NB4 (cell line): Measurements from ENCODE around the gene COL24A1.

Source experiments
- DNase-seq: peaks from one replicate; pipeline ENCODE4 v3.0.0; 2010; ENCODE audit warnings: low read depth
- H3K4me3 ChIP-seq: one replicate; pipeline ENCODE4 v1.5.1; 2011; ENCODE audit warnings: mild to moderate bottlenecking, low read depth, low read length, moderate library complexity
- MAX ChIP-seq: IDR thresholded peaks from 2 replicates; pipeline ENCODE4 v1.6.1; 2011; ENCODE audit warnings: low read depth, low read length
- MYC ChIP-seq: IDR thresholded peaks from 2 replicates; pipeline ENCODE4 v1.6.1; 2011; ENCODE audit warnings: low read depth, low read length
- POLR2A ChIP-seq: IDR thresholded peaks from 2 replicates; pipeline ENCODE4 v1.6.1; 2011; ENCODE audit warnings: mild to moderate bottlenecking; ENCODE audit not compliant: insufficient read length; ENCODE audit errors: extremely low read depth
- TF ChIP-seq, protein P1 (sequence below): IDR thresholded peaks from one replicate; pipeline ENCODE4 v1.5.1; 2012; ENCODE audit warnings: low read depth, low read length

COL24A1 gene

GRCh38 chr1:86183810-86184209 is 27.2 kb upstream of the COL24A1 start:
- no peak for DNase-seq
- TF ChIP-seq MYC (no peak), POLR2A (no peak), MAX (no peak)
- TF ChIP-seq, protein P1, sequence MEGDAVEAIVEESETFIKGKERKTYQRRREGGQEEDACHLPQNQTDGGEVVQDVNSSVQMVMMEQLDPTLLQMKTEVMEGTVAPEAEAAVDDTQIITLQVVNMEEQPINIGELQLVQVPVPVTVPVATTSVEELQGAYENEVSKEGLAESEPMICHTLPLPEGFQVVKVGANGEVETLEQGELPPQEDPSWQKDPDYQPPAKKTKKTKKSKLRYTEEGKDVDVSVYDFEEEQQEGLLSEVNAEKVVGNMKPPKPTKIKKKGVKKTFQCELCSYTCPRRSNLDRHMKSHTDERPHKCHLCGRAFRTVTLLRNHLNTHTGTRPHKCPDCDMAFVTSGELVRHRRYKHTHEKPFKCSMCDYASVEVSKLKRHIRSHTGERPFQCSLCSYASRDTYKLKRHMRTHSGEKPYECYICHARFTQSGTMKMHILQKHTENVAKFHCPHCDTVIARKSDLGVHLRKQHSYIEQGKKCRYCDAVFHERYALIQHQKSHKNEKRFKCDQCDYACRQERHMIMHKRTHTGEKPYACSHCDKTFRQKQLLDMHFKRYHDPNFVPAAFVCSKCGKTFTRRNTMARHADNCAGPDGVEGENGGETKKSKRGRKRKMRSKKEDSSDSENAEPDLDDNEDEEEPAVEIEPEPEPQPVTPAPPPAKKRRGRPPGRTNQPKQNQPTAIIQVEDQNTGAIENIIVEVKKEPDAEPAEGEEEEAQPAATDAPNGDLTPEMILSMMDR: no peak
- no peak overlapping the region for H3K4me3 ChIP-seq

GRCh38 chr1:86176226-86176625 is 19.7 kb upstream of the COL24A1 start:
- no peak for TF ChIP-seq MAX
- no peak for TF ChIP-seq POLR2A
- TF ChIP-seq MYC: no peak
- TF ChIP-seq, protein P1: no peak
- DNase-seq: no peak
- H3K4me3 ChIP-seq: no peak overlapping the region

DNA sequence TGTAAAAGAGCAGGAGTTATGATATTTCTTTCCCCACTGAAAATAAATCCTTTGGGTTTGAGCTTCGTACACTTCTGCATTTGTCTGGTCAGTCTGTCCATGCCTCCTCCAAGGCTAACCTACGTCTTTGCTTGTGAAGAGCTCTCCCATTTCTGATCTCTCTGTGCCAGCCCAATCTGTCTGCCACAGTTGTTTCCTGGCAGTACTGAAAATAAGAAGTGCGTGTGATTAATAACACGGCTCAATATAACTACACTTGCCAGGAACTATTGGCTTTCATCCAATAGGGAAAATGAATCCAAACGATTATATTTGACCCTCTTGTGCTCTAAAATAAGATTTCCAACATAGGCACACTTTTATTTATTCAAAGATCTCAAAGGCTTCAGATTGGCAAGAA is 19.2 kb upstream of the COL24A1 start:
- no peak for DNase-seq
- H3K4me3 ChIP-seq: no peak overlapping the region
- TF ChIP-seq MAX (no peak), MYC (no peak), POLR2A (no peak)
- TF ChIP-seq, protein P1: no peak

- TF ChIP-seq POLR2A (no peak), MAX (no peak)
- H3K4me3 ChIP-seq: no peak overlapping the region
- DNase-seq: no peak
Observed at GRCh38 chr1:86169625-86170024, 13.1 kb upstream of the COL24A1 start.

GRCh38 chr1:86159800-86160199 is 3.2 kb upstream of the COL24A1 start:
- no peak for DNase-seq
- TF ChIP-seq POLR2A: no peak
- TF ChIP-seq MAX: no peak
- TF ChIP-seq MYC: no peak
- TF ChIP-seq, protein P1: no peak
- no peak overlapping the region for H3K4me3 ChIP-seq

DNA sequence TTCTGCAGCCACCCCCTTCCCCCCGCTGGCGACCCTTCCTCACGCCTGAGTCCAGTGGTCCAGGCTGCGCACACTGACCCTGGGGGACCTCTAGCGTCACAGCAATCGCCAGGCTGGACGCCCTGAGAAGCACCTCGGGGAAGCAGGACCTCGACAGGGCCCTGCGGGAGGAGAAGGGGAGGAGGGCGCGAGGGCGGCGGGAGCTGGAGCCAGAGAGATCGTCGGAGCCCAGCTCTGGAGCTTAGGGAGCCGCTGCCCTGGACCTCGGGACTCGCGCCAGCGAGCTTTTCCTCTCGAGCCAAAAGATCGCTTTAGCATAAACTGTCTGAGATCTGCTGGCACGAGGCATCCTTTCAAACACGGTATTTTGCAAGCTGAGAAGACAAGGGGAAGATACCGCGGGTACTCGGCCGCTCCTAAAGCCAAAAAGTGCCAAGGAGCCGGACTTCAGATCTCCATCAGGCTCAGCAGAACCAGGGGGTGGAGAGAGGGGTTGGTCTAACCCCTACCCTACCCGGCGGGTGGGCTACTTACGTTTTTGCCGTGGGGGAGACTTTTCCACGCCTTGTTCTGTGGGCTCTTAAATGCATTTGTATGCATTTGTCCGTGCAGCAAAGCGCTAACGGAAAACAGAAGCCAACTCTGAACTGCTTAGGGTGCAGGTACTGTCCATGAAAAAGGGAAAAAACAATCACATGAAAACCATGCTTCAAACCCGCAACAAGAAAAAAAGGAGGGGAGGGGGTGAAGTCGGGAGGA is 586 bp downstream of the COL24A1 start:
- DNase-seq: no peak
- TF ChIP-seq MAX: no peak
- TF ChIP-seq MYC: no peak
- no peak for TF ChIP-seq POLR2A
- TF ChIP-seq, protein P1: no peak
- no peak overlapping the region for H3K4me3 ChIP-seq
